ENCODE measurements around the gene CCDC188.
"Not testable (repeated sequence)": the region's sequence is repeated elsewhere in the genome, so short reads cannot be mapped to it uniquely, and the experiment has no call there.

DNA sequence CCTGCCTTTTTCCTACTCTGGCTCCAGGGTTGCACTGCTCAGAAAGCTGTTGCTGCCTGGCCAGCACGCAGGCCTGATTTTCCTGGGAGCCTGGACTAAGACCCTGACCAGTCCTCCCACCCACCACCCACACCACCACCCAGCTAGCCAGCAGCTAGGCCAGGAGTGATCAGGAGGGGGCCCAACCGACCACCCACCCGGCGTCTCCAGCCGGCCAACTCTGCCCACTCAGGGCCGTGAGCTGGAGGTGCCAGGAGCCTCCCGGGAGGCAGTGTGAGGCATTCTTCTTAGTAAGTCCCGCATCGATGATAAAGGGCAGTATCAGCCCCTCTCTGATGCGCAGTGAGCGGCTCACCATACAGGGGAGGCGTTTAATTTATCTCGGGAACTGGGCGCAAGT lies 8.7 kb upstream of the CCDC188 start:
- TF ChIP-seq, protein P1, sequence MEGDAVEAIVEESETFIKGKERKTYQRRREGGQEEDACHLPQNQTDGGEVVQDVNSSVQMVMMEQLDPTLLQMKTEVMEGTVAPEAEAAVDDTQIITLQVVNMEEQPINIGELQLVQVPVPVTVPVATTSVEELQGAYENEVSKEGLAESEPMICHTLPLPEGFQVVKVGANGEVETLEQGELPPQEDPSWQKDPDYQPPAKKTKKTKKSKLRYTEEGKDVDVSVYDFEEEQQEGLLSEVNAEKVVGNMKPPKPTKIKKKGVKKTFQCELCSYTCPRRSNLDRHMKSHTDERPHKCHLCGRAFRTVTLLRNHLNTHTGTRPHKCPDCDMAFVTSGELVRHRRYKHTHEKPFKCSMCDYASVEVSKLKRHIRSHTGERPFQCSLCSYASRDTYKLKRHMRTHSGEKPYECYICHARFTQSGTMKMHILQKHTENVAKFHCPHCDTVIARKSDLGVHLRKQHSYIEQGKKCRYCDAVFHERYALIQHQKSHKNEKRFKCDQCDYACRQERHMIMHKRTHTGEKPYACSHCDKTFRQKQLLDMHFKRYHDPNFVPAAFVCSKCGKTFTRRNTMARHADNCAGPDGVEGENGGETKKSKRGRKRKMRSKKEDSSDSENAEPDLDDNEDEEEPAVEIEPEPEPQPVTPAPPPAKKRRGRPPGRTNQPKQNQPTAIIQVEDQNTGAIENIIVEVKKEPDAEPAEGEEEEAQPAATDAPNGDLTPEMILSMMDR (IDR thresholded peaks at IDR 0.05; ENCODE audit: low read depth, low read length), result not testable (repeated sequence)
- TF ChIP-seq POLR2A (IDR thresholded peaks at IDR 0.05; ENCODE audit: extremely low read depth, insufficient read length); MYC (IDR thresholded peaks at IDR 0.05; ENCODE audit: low read depth, low read length): not testable (repeated sequence)
- TF ChIP-seq, protein P2, sequence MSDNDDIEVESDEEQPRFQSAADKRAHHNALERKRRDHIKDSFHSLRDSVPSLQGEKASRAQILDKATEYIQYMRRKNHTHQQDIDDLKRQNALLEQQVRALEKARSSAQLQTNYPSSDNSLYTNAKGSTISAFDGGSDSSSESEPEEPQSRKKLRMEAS (IDR thresholded peaks at IDR 0.05; ENCODE audit: low read depth, low read length), result not testable (repeated sequence)
